Transverse colon (tissue), 4 donors: Measurements from ENCODE around the gene MXRA8. TPM values are rescaled to one million over a fixed set of nuclear protein-coding genes. Genes with fewer than 3 reads are reported as not detected.

ENCODE experiments used
- DNase-seq: peaks from one replicate; pipeline ENCODE4 v3.0.0-alpha.2; 2019
- H3K27ac ChIP-seq, 4 donors: fragments of 200-600 bp; sonication (generic); 2 replicates each; pipeline ENCODE4 v1.5.1; 2016 to 2018; ENCODE audit warnings: inconsistent platforms in 4 of 4
- H3K27me3 ChIP-seq: fragments of 200-600 bp; sonication (generic); 2 replicates; pipeline ENCODE4 v1.5.1; 2017; ENCODE audit warnings: inconsistent platforms
- H3K36me3 ChIP-seq, 4 donors: fragments of 200-600 bp; sonication (generic); 2 replicates each; pipeline ENCODE4 v1.5.1; 2017 to 2019; ENCODE audit warnings: inconsistent platforms in 4 of 4
- H3K4me1 ChIP-seq, 4 donors: fragments of 200-600 bp; sonication (generic); 2 replicates each; pipeline ENCODE4 v1.5.1; 2017 to 2020; ENCODE audit warnings: inconsistent platforms in 4 of 4
- H3K4me3 ChIP-seq, 4 donors: fragments of 200-600 bp; sonication (generic); 1 replicate in 1 of 4; 2 replicates in 3 of 4; pipeline versions ENCODE4 v1.5.1 to v1.6.1; 2017 to 2019; ENCODE audit warnings: inconsistent platforms in 4 of 4
- H3K9me3 ChIP-seq, 2 donors: fragments of 200-600 bp; sonication (generic); 2 replicates each; pipeline ENCODE4 v1.5.1; 2017 to 2019; ENCODE audit warnings: inconsistent platforms in 2 of 2
- CTCF ChIP-seq, 5 experiments: fragments of 200-600 bp in 3 of 5; fragments of 450-650 bp in 2 of 5; sonication (generic) in 3 of 5; IDR thresholded peaks; 1 replicate in 2 of 5; 2 replicates in 3 of 5; pipeline ENCODE4 v1.5.1; 2016 to 2017; ENCODE audit warnings: antibody characterized with exemption in 5 of 5, inconsistent platforms in 3 of 5, mild to moderate bottlenecking in 2 of 5, moderate library complexity in 1 of 5
- EP300 ChIP-seq: sonication (generic); formaldehyde crosslinking; IDR thresholded peaks from one replicate; pipeline ENCODE4 v1.6.1; 2017; ENCODE audit warnings: antibody characterized with exemption, low read depth
- POLR2A ChIP-seq: fragments of 450-650 bp; IDR thresholded peaks from one replicate; pipeline ENCODE4 v1.6.1; 2016; ENCODE audit warnings: antibody characterized with exemption, mild to moderate bottlenecking, moderate library complexity
- POLR2AphosphoS5 ChIP-seq, 3 donors: sonication (generic); formaldehyde crosslinking; IDR thresholded peaks; one replicate each; pipeline ENCODE4 v1.6.1; 2016; ENCODE audit warnings: antibody characterized with exemption in 3 of 3
- WGBS, 2 donors: methylation state at CpG; one replicate each; pipeline ENCODE4 v1.1.5; 2018; ENCODE audit warnings: low coverage in 1 of 2; 5-methylcytosine and 5-hydroxymethylcytosine counted together
- in situ Hi-C, 4 donors: fragments of 200-750 bp; cut with MboI; loops; one replicate each; pipeline versions ENCODE4 v1.15.0 to v1.15.1; 2017; ENCODE audit warnings: low sequenced_read_pairs in 3 of 4, low pct_ligation_motif_present in 1 of 4, low pct_unique_long_range_greater_than_20kb in 1 of 4
- intact Hi-C: fragments of 100-400 bp; cut with DNase I; formaldehyde crosslinking; loops from one replicate; pipeline ENCODE4 v1.15.1; 2023; ENCODE audit warnings: low total_unique reads
- total RNA-seq, 4 donors: library from RNA; depleted of rRNA; stranded (reverse); fragments of >200 nt; gene quantifications; one replicate each; pipeline ENCODE4 v1.1.0, GENCODE V29; 2016

Gene MXRA8
- total RNA-seq, 4 donors from 2014 or later, result 31.1 to 145 (median 57.1) TPM

- DNase-seq, result no peak
- in situ Hi-C loops (no loop called here), intact Hi-C loops (no loop called here)
- H3K27ac ChIP-seq, result no peak overlapping the region
- 88% methylated on average over 22 of the region's 22 CpGs; no CpG with 5 or more reads in 1 of the 2 donors for WGBS, 2 donors
- peaks cover 0 to 18% (median 8%) of the 10 kb centered on the region in 4 donors for H3K36me3 ChIP-seq
- H3K9me3 ChIP-seq, result no peaks in the 10 kb centered on the region
- peaks cover 11 to 28% (median 23%) of the 10 kb centered on the region in 4 donors for H3K4me1 ChIP-seq
- no peak overlapping the region for H3K4me3 ChIP-seq
- no peaks in the 10 kb centered on the region for H3K27me3 ChIP-seq
- no peak for TF ChIP-seq POLR2A
- TF ChIP-seq EP300, result no peak
Measured at GRCh38 chr1:1311107-1312104, 46.9 kb downstream of the MXRA8 start.

GRCh38 chr1:1310476-1311053, 47.8 kb downstream of the MXRA8 start:
- no peak for DNase-seq
- no peaks in the 10 kb centered on the region for H3K9me3 ChIP-seq
- peaks cover 0 to 18% (median 8%) of the 10 kb centered on the region in 4 donors for H3K36me3 ChIP-seq
- TF ChIP-seq EP300 (no peak), POLR2A (no peak)
- peak overlapping the region in 2 of 4 donors; percentile 96 to 97 for H3K27ac ChIP-seq
- no peak overlapping the region for H3K4me3 ChIP-seq
- in situ Hi-C loops (no loop called here), intact Hi-C loops (no loop called here)
- no peaks in the 10 kb centered on the region for H3K27me3 ChIP-seq
- WGBS, 2 donors, result 82% methylated on average over 19 of the region's 21 CpGs; no CpG with 5 or more reads in 1 of the 2 donors
- H3K4me1 ChIP-seq, result peaks cover 19 to 32% (median 30%) of the 10 kb centered on the region in 4 donors

GRCh38 chr1:1310109-1310385, 48.3 kb downstream of the MXRA8 start:
- no peaks in the 10 kb centered on the region for H3K9me3 ChIP-seq
- H3K27ac ChIP-seq, result peak overlapping the region in 3 of 4 donors; percentile 96 to 97 (median 96)
- 81% methylated on average over 3 of the region's 3 CpGs; no CpG with 5 or more reads in 1 of the 2 donors for WGBS, 2 donors
- no peaks in the 10 kb centered on the region for H3K27me3 ChIP-seq
- in situ Hi-C loops, result no loop called here
- peaks cover 0 to 18% (median 8%) of the 10 kb centered on the region in 4 donors for H3K36me3 ChIP-seq
- no peak for TF ChIP-seq CTCF (IDR thresholded peaks at IDR 0.05)
- TF ChIP-seq EP300, result no peak
- TF ChIP-seq POLR2AphosphoS5 (IDR thresholded peaks at IDR 0.05), result no peak
- no peak for TF ChIP-seq POLR2A
- H3K4me1 ChIP-seq, result peaks cover 24 to 38% (median 36%) of the 10 kb centered on the region in 4 donors
- no peak for DNase-seq
- intact Hi-C loops, result no loop called here
- no peak overlapping the region for H3K4me3 ChIP-seq

- H3K4me1 ChIP-seq, result peaks cover 27 to 43% (median 41%) of the 10 kb centered on the region in 4 donors
- TF ChIP-seq POLR2AphosphoS5 (IDR thresholded peaks at IDR 0.05), result no peak
- no peak for TF ChIP-seq CTCF (IDR thresholded peaks at IDR 0.05)
- no peak for TF ChIP-seq EP300
- TF ChIP-seq POLR2A, result no peak
- H3K27ac ChIP-seq, result peak overlapping the region; percentile 92 to 97 (median 96)
- peaks cover 0 to 18% (median 8%) of the 10 kb centered on the region in 4 donors for H3K36me3 ChIP-seq
- in situ Hi-C loops (no loop called here), intact Hi-C loops (no loop called here)
- H3K9me3 ChIP-seq, result no peaks in the 10 kb centered on the region
- H3K27me3 ChIP-seq, result no peaks in the 10 kb centered on the region
- peak; percentile 57 for DNase-seq
- peak overlapping the region; percentile 73 to 95 (median 88) for H3K4me3 ChIP-seq
- 48% methylated on average over 11 of the region's 57 CpGs; no CpG with 5 or more reads in 1 of the 2 donors for WGBS, 2 donors
Measured at GRCh38 chr1:1309251-1310108, 48.9 kb downstream of the MXRA8 start.
